ENCODE measurements around the gene LRRC45. TPM values are rescaled to one million over a fixed set of nuclear protein-coding genes. Genes with fewer than 3 reads are reported as not detected.

Gene LRRC45
- total and polyA plus RNA-seq, 9 donors: 0.67 to 16.4 (median 7.1) TPM

DNA sequence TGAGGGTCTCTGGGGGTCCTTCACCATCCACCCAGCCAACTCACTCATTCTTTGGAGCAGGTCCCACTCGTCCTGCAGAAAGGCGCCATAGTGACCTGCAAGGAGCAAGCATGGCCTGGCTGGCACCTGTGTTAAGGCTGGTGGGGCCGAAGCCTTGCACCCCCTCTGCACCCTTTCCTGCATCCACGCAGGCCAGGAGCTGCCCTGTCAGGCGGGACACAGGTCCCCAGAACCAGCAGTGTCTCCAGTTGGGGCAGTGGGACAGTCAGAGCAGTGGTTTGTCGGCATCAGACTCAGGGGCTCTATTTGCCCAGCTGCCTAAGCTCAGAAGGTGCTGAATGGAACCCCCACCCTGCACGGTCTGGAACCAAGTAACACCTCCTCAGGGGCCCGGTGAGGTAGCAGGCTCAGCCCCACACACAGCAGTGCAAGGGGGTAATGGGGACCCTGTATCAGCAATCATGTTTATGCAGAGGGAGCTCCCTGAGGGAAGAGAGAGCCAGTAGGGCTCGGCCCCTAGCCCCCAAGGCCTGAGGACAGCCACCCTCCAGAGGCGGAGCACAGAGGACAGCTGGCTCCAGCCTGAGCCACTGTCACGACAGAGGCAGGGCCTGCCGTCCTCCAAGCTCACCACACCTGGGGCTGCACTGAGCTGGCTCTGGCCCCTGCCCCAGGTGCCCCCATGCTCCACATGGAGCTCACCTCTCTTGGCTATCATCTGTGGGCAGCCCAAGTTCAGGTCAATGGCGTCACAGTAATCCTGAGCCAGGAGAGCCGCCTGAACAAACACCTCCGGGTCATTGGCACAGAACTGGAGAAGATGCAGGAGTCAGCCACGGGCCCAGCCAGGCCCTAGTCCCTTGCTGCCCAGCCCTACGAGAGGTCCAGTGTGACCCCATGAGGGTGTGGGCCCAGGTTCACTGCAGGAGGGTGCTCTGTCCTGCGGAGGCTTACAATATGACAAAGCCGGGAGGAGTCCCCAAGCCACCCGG is 40.6 kb downstream of the LRRC45 start:
- H3K4me3 ChIP-seq: no peak overlapping the region
- WGBS, 3 donors: 75 to 84% (median 78%) methylated on average over 14 to 20 of the region's 20 CpGs
- peaks cover 6% of the 10 kb centered on the region for H3K4me1 ChIP-seq (ENCODE audit: insufficient read depth)
- intact Hi-C loops (cut with DNase I): no loop called here
- no peak for DNase-seq
- no peaks in the 10 kb centered on the region for H3K36me3 ChIP-seq
- no peaks in the 10 kb centered on the region for H3K27me3 ChIP-seq
- H3K27ac ChIP-seq: no peak overlapping the region
- H3K9me3 ChIP-seq: no peaks in the 10 kb centered on the region
- TF ChIP-seq POLR2A (IDR thresholded peaks at IDR 0.05) (no peak), EP300 (IDR thresholded peaks at IDR 0.05) (no peak)
- TF ChIP-seq, protein P1, sequence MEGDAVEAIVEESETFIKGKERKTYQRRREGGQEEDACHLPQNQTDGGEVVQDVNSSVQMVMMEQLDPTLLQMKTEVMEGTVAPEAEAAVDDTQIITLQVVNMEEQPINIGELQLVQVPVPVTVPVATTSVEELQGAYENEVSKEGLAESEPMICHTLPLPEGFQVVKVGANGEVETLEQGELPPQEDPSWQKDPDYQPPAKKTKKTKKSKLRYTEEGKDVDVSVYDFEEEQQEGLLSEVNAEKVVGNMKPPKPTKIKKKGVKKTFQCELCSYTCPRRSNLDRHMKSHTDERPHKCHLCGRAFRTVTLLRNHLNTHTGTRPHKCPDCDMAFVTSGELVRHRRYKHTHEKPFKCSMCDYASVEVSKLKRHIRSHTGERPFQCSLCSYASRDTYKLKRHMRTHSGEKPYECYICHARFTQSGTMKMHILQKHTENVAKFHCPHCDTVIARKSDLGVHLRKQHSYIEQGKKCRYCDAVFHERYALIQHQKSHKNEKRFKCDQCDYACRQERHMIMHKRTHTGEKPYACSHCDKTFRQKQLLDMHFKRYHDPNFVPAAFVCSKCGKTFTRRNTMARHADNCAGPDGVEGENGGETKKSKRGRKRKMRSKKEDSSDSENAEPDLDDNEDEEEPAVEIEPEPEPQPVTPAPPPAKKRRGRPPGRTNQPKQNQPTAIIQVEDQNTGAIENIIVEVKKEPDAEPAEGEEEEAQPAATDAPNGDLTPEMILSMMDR (IDR thresholded peaks at IDR 0.05): no peak

DNA sequence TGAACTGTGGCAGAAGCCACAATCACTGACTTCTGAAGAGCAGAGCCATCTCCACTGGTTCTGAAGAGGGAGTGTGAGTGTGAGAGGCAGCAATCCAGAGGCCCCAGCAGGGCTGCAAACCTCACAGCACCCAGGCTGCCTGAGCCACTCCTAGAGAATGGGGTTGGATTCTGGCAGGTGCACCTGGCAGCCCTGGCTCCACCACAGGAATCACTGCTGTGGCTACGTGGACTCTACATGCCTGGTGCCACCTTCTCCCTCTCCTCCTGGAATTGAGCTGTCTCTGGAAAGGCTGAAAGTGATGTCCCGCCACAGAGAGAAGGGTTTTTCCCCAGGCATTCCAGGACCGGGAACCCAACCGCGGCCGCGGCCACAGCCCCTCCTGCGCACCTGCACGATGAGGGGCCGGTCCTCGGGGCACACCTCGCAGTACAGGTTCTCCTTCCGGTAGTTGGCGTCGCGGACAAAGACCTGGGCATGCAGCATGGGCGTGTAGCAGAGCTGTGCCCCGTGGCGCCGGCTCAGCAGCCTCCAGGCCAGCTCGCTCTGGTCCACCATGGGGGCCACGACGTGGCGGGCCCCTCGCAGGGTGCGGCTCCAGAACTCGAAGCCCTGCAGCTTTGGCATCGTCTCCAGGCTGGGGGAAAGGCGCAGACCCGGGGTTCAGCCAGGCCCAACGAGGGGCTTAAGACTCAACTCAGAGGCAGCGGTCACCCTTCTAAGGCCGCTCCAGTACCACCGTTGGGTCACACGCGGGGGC is 41.5 kb downstream of the LRRC45 start:
- intact Hi-C loops (cut with DNase I): no loop called here
- peak overlapping the region; percentile 95 for H3K4me3 ChIP-seq

DNA sequence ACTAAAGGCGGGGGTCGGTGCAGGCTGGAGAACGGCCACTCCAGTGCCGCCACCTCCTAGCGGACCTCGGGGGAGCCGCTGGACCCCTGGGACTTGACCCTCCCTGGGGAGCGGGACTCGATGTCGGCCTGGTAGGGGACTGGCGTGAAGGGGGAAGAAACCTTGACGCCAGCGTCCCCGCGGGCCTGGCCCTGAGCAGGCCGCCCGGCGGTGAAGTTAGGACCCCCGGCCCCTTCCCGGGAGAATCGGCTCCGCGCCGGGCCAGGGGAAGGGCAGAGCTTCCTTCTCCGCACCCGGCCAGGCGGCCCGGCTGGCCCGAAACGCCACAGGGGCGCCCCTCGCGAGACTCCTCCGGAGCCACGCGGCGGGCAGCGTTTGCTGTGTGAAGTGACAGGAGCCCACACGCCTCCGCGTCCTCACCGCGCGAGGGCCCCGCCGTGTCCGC is 42.1 kb downstream of the LRRC45 start:
- Histone ChIP-seq H3K27ac (peak overlapping the region; percentile 19 to 64), H3K27me3 (no peaks in the 10 kb centered on the region), H3K36me3 (no peaks in the 10 kb centered on the region), H3K9me3 (no peaks in the 10 kb centered on the region), H3K4me1 (ENCODE audit: insufficient read depth) (peaks cover 6% of the 10 kb centered on the region), H3K4me3 (peak overlapping the region; percentile 95)
- TF ChIP-seq POLR2A (IDR thresholded peaks at IDR 0.05) (no peak), EP300 (IDR thresholded peaks at IDR 0.05) (no peak)
- TF ChIP-seq, protein P1 (IDR thresholded peaks at IDR 0.05): no peak
- no peak for DNase-seq
- WGBS, 3 donors: 0 to 1% (median 1%) methylated on average over 31 to 47 of the region's 47 CpGs
- intact Hi-C loops (cut with DNase I): no loop called here

More for the DNA sequence above, 41.5 kb downstream of the LRRC45 start:
- TF ChIP-seq EP300 (IDR thresholded peaks at IDR 0.05): no peak
- no peak for TF ChIP-seq POLR2A (IDR thresholded peaks at IDR 0.05)
- TF ChIP-seq, protein P1 (IDR thresholded peaks at IDR 0.05): no peak
- no peaks in the 10 kb centered on the region for H3K36me3 ChIP-seq
- no peaks in the 10 kb centered on the region for H3K9me3 ChIP-seq
- H3K27me3 ChIP-seq: no peaks in the 10 kb centered on the region
- H3K27ac ChIP-seq: peak overlapping the region in 1 of 2 donors; percentile 64
- H3K4me1 ChIP-seq (ENCODE audit: insufficient read depth): peaks cover 6% of the 10 kb centered on the region
- no peak for DNase-seq
- 25 to 59% (median 27%) methylated on average over 16 to 36 of the region's 36 CpGs for WGBS, 3 donors

DNA sequence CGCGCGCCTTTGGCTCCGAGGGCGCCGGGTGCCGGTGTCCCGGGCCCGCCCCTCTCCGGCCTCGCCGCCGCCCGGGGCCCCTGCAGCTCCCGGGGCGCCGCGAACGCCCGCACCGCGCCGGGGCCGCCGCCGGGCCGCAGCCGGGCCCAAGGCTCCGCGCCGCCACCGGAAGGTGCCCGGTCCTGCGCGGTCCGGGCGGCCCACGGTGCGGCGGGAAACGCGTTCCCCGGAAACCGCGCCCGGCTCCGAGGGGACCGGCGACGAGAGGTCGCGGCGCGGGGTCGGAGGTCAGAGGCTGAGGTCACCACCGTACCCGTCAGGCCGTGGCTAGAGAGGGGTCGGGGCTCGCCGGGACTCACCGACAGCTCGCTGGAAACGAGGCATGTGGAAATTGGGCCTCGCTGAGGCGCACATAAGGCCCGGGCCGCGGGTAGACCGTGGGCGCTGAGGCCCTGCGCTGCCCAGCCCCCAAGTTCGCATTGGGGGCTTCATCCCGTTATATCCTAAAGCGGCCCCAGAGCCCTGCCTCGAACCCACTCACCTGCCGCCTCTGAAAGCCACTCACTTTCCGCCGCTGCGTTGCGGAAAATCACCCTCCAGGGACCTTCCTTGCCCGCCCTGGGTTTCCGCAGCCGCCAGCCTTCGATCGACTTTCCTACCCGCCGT is 42.7 kb downstream of the LRRC45 start, which contains the start of gene DUS1L:
Gene DUS1L, minus strand, starts transcription at position 167 of the 666 bp plus-strand sequence. CDS start 745 bp downstream, outside the sequence.
- no peaks in the 10 kb centered on the region for H3K27me3 ChIP-seq
- no peaks in the 10 kb centered on the region for H3K36me3 ChIP-seq
- TF ChIP-seq POLR2A (IDR thresholded peaks at IDR 0.05) (no peak), EP300 (IDR thresholded peaks at IDR 0.05) (no peak)
- TF ChIP-seq, protein P1 (IDR thresholded peaks at IDR 0.05): no peak
- H3K27ac ChIP-seq: peak within 1 kb of the TSS; percentile 74 to 81
- 11 to 19% (median 16%) methylated on average over 52 to 88 of the region's 88 CpGs for WGBS, 3 donors
- H3K4me3 ChIP-seq: peak within 1 kb of the TSS; percentile 95
- H3K4me1 ChIP-seq (ENCODE audit: insufficient read depth): peaks cover 6% of the 10 kb centered on the region
- intact Hi-C loops (cut with DNase I): no loop called here
- peak; percentile 55 to 84 (median 77) for DNase-seq
- H3K9me3 ChIP-seq: no peaks in the 10 kb centered on the region
